Liver (tissue), 3 donors: ENCODE measurements around the gene NEAT1.

Experiments used
- CTCF ChIP-seq: fragments of 150-350 bp; IDR thresholded peaks from 2 replicates; pipeline ENCODE4 v1.5.1; 2017; ENCODE audit warnings: improper control_type of control experiment, low read depth, low read length; ENCODE audit not compliant: missing input control
- EGR1 ChIP-seq, 2 donors: IDR thresholded peaks; 2 replicates each; pipeline ENCODE4 v1.6.1; 2016 to 2018; ENCODE audit warnings: antibody characterized with exemption in 2 of 2, low read depth in 2 of 2
- GABPA ChIP-seq, 2 donors: IDR thresholded peaks in 1 of 2; conservative IDR thresholded peaks in 1 of 2; 2 replicates each; pipeline ENCODE4 v1.6.1; 2016; ENCODE audit warnings: antibody characterized with exemption in 2 of 2, mild to moderate bottlenecking in 1 of 2, moderate library complexity in 1 of 2
- JUND ChIP-seq, 2 donors: IDR thresholded peaks; 2 replicates each; pipeline ENCODE4 v1.6.1; 2016; ENCODE audit warnings: antibody characterized with exemption in 2 of 2
- RAD21 ChIP-seq, 2 donors: IDR thresholded peaks; 2 replicates each; pipeline ENCODE4 v1.6.1; 2016; ENCODE audit warnings: antibody characterized with exemption in 2 of 2, mild to moderate bottlenecking in 2 of 2
- YY1 ChIP-seq: IDR thresholded peaks from 2 replicates; pipeline ENCODE4 v1.6.1; 2016; ENCODE audit warnings: antibody characterized with exemption, mild to moderate bottlenecking
- TF ChIP-seq, protein P1 (sequence below): IDR thresholded peaks from 2 replicates; pipeline ENCODE4 v1.6.1; 2016; ENCODE audit warnings: antibody characterized with exemption, mild to moderate bottlenecking
- donor health status: healthy.
- donor health status: healthy.

DNA sequence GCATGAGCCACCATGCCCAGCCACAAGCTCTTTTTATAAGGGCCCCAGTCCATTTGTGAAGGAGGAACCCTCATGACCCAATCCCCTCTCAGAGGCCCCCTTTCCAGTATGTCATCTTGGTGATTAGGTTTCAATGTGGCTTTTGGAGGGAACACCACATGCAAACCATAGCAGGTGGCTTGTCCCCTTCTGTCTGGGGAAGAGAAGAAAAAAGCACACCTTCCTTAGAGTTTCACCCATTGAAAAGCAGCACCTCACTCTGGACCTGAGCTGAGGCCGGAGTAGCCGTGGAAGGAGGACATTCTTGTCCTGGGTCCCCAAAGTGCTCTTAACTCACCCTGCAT is 25.4 kb downstream of the NEAT1 start:
- TF ChIP-seq CTCF, result no peak
- no peak for TF ChIP-seq YY1
- no peak for TF ChIP-seq JUND (IDR thresholded peaks at IDR 0.05)
- TF ChIP-seq, protein P1, sequence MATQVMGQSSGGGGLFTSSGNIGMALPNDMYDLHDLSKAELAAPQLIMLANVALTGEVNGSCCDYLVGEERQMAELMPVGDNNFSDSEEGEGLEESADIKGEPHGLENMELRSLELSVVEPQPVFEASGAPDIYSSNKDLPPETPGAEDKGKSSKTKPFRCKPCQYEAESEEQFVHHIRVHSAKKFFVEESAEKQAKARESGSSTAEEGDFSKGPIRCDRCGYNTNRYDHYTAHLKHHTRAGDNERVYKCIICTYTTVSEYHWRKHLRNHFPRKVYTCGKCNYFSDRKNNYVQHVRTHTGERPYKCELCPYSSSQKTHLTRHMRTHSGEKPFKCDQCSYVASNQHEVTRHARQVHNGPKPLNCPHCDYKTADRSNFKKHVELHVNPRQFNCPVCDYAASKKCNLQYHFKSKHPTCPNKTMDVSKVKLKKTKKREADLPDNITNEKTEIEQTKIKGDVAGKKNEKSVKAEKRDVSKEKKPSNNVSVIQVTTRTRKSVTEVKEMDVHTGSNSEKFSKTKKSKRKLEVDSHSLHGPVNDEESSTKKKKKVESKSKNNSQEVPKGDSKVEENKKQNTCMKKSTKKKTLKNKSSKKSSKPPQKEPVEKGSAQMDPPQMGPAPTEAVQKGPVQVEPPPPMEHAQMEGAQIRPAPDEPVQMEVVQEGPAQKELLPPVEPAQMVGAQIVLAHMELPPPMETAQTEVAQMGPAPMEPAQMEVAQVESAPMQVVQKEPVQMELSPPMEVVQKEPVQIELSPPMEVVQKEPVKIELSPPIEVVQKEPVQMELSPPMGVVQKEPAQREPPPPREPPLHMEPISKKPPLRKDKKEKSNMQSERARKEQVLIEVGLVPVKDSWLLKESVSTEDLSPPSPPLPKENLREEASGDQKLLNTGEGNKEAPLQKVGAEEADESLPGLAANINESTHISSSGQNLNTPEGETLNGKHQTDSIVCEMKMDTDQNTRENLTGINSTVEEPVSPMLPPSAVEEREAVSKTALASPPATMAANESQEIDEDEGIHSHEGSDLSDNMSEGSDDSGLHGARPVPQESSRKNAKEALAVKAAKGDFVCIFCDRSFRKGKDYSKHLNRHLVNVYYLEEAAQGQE, result peak; percentile 27
- TF ChIP-seq GABPA (IDR thresholded peaks at IDR 0.05 in 1 of 2, conservative IDR thresholded peaks at IDR 0.05 in 1 of 2), result no peak
- peak in 1 of 2 donors; percentile 1 for TF ChIP-seq RAD21 (IDR thresholded peaks at IDR 0.05)
- TF ChIP-seq EGR1 (IDR thresholded peaks at IDR 0.05; ENCODE audit: low read depth in 2 of 2), result no peak
